Subcutaneous abdominal adipose tissue (tissue), 5 donors: ENCODE measurements around the gene TGM4.
A peak's percentile ranks its signal among the peaks of the same experiment; 100 is the strongest.

Experiments
- H3K27ac ChIP-seq: one replicate; pipeline ENCODE4 v1.7.0; 2013; ENCODE audit warnings: low read depth, mild to moderate bottlenecking, inconsistent platforms, low read length, moderate library complexity
- H3K27me3 ChIP-seq, 5 donors: one replicate each; pipeline ENCODE4 v1.7.0; 2013; ENCODE audit warnings: low read length in 5 of 5, inconsistent platforms in 1 of 5; ENCODE audit not compliant: control insufficient read depth in 5 of 5, insufficient read depth in 4 of 5
- H3K36me3 ChIP-seq, 5 donors: one replicate each; pipeline ENCODE4 v1.7.0; 2013; ENCODE audit warnings: low read length in 5 of 5; ENCODE audit not compliant: control insufficient read depth in 5 of 5, insufficient read depth in 5 of 5
- H3K4me1 ChIP-seq, 5 donors: one replicate each; pipeline ENCODE4 v1.7.0; 2013; ENCODE audit warnings: low read length in 5 of 5, mild to moderate bottlenecking in 3 of 5, moderate library complexity in 1 of 5; ENCODE audit not compliant: control insufficient read depth in 5 of 5, insufficient read depth in 5 of 5
- H3K4me3 ChIP-seq, 5 donors: one replicate each; pipeline ENCODE4 v1.7.0; 2013; ENCODE audit warnings: low read length in 5 of 5, low read depth in 1 of 5
- H3K9ac ChIP-seq, 5 donors: one replicate each; pipeline ENCODE4 v1.7.0; 2013; ENCODE audit warnings: low read length in 5 of 5, mild to moderate bottlenecking in 4 of 5, moderate library complexity in 3 of 5
- H3K9me3 ChIP-seq, 5 donors: one replicate each; pipeline ENCODE4 v1.7.0; 2013; ENCODE audit warnings: low read length in 5 of 5; ENCODE audit not compliant: control insufficient read depth in 5 of 5
- donor health status: healthy.
- donor health status: healthy.
- donor health status: healthy.
- donor health status: healthy.
- donor health status: healthy.

The TGM4 gene

GRCh38 chr3:44924457-44925084, 50.2 kb downstream of the TGM4 start:
- H3K4me1 ChIP-seq, result peaks cover 0 to 15% (median 8%) of the 10 kb centered on the region in 5 donors
- H3K36me3 ChIP-seq, result peaks cover 3 to 81% (median 64%) of the 10 kb centered on the region in 5 donors
- no peaks in the 10 kb centered on the region for H3K27me3 ChIP-seq
- no peak overlapping the region for H3K27ac ChIP-seq
- no peaks in the 10 kb centered on the region for H3K9me3 ChIP-seq
- no peak overlapping the region for H3K9ac ChIP-seq
- H3K4me3 ChIP-seq, result no peak overlapping the region

DNA sequence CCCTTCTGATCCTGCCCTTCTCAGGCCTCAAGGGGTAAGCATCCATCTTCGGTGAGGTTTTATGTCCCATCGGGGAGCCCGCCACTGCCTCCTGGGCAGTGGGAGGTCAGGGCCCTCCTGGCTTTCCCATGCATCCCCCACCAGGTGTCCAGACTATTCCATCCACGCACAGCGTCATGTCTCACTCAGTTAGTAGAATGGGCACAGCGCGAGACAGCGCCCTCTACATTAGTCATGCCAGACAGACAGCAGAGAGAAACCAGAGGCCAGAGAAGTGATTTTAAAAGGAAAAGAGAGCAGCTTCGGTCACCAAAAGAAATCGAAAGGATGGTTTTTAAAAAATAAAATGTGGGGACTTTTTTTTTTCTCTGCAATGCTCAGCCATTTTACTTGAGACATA, 51.8 kb downstream of the TGM4 start:
- Histone ChIP-seq H3K9me3 (no peaks in the 10 kb centered on the region), H3K4me1 (peaks cover 0 to 20% (median 19%) of the 10 kb centered on the region in 5 donors), H3K36me3 (peaks cover 3 to 85% (median 69%) of the 10 kb centered on the region in 5 donors), H3K4me3 (no peak overlapping the region), H3K27ac (no peak overlapping the region), H3K27me3 (no peaks in the 10 kb centered on the region), H3K9ac (no peak overlapping the region)

DNA sequence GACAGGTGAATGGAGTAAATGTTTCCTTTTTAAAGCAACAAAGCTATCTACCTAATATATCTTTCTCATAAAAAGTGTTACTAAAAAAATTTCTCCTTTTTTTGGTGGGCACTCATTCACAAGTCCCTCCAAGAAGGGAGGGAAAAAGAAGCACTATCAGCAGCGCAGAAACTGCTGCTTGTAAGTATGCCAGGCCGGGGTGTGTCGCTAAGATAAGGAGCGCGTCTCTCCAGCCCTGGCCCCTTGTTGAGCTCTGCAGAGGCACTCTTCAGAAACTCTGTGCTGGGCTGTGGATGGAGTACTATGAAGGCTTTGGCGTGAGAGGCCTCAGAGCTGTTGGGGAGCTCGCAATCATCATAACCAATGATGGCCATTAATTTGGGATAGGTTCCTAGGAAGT, 52.5 kb downstream of the TGM4 start:
- H3K27me3 ChIP-seq, result no peaks in the 10 kb centered on the region
- H3K4me3 ChIP-seq, result no peak overlapping the region
- peaks cover 0 to 21% (median 19%) of the 10 kb centered on the region in 5 donors for H3K4me1 ChIP-seq
- H3K9me3 ChIP-seq, result no peaks in the 10 kb centered on the region
- no peak overlapping the region for H3K9ac ChIP-seq
- H3K27ac ChIP-seq, result no peak overlapping the region
- peaks cover 0 to 85% (median 70%) of the 10 kb centered on the region in 5 donors for H3K36me3 ChIP-seq

GRCh38 chr3:44927371-44927770, 53.0 kb downstream of the TGM4 start:
- Histone ChIP-seq H3K9ac (no peak overlapping the region), H3K4me3 (no peak overlapping the region), H3K27me3 (no peaks in the 10 kb centered on the region), H3K27ac (no peak overlapping the region), H3K9me3 (no peaks in the 10 kb centered on the region), H3K36me3 (peaks cover 0 to 85% (median 68%) of the 10 kb centered on the region in 5 donors), H3K4me1 (peaks cover 0 to 21% (median 19%) of the 10 kb centered on the region in 5 donors)

DNA sequence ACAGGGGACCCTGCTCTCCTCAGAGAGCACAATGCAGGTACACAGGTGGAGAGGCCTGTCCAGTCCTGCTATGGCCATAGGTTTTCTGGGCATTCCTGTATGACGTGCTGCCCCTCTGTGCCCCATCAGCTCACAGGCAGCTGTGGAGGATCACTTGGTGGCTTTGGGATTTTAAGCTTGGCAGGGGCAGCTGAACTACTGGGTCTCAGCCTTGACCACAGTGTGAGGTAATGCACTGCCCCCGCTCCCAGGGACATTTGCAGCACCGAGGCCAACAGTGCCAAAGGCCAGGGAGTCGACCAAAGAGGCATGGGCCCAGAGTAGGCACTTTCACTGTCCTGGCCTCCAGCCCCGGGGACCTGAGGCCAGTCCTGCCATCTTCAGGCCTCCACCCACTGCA, 55.4 kb downstream of the TGM4 start:
- Histone ChIP-seq H3K9ac (peak overlapping the region in 1 of 5 donors; percentile 28), H3K27me3 (no peaks in the 10 kb centered on the region), H3K9me3 (no peaks in the 10 kb centered on the region), H3K36me3 (peaks cover 0 to 89% (median 80%) of the 10 kb centered on the region in 5 donors), H3K27ac (no peak overlapping the region), H3K4me3 (no peak overlapping the region), H3K4me1 (peaks cover 0 to 28% (median 21%) of the 10 kb centered on the region in 5 donors)

- H3K36me3 ChIP-seq, result peaks cover 0 to 80% (median 74%) of the 10 kb centered on the region in 5 donors
- no peaks in the 10 kb centered on the region for H3K9me3 ChIP-seq
- no peak overlapping the region for H3K9ac ChIP-seq
- H3K4me3 ChIP-seq, result no peak overlapping the region
- H3K27me3 ChIP-seq, result no peaks in the 10 kb centered on the region
- no peak overlapping the region for H3K27ac ChIP-seq
- H3K4me1 ChIP-seq, result peaks cover 0 to 28% (median 21%) of the 10 kb centered on the region in 5 donors
Observed at GRCh38 chr3:44930911-44931310, 56.5 kb downstream of the TGM4 start.

DNA sequence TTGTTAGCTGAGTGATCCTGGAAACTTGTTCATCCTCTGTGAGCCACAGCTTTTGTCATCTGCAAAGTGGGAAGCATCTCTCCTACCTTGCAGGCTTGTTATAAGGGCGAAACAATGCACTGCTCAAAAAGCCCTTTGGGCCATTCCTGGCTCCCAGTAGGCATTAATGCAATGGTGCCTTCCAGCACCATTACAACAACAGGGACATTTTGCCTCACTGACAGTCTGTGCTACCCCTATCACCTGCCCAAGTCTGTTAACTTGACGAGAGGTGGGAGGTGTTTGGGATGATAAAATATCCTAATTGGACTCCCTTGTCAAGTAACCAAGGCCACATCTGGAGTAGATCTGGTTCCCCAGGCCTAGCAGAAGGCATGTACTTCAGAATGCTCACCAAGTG, 57.4 kb downstream of the TGM4 start:
- H3K9me3 ChIP-seq, result no peaks in the 10 kb centered on the region
- peaks cover 0 to 28% (median 21%) of the 10 kb centered on the region in 5 donors for H3K4me1 ChIP-seq
- H3K36me3 ChIP-seq, result peaks cover 0 to 78% (median 67%) of the 10 kb centered on the region in 5 donors

GRCh38 chr3:44932271-44932670, 57.9 kb downstream of the TGM4 start:
- Histone ChIP-seq H3K4me1 (peaks cover 0 to 28% (median 21%) of the 10 kb centered on the region in 5 donors), H3K27me3 (no peaks in the 10 kb centered on the region), H3K4me3 (no peak overlapping the region), H3K27ac (no peak overlapping the region), H3K36me3 (peaks cover 0 to 74% (median 63%) of the 10 kb centered on the region in 5 donors), H3K9me3 (no peaks in the 10 kb centered on the region), H3K9ac (no peak overlapping the region)

More for the DNA sequence above, 57.4 kb downstream of the TGM4 start:
- H3K4me3 ChIP-seq, result no peak overlapping the region
- no peaks in the 10 kb centered on the region for H3K27me3 ChIP-seq
- H3K9ac ChIP-seq, result no peak overlapping the region
- no peak overlapping the region for H3K27ac ChIP-seq

DNA sequence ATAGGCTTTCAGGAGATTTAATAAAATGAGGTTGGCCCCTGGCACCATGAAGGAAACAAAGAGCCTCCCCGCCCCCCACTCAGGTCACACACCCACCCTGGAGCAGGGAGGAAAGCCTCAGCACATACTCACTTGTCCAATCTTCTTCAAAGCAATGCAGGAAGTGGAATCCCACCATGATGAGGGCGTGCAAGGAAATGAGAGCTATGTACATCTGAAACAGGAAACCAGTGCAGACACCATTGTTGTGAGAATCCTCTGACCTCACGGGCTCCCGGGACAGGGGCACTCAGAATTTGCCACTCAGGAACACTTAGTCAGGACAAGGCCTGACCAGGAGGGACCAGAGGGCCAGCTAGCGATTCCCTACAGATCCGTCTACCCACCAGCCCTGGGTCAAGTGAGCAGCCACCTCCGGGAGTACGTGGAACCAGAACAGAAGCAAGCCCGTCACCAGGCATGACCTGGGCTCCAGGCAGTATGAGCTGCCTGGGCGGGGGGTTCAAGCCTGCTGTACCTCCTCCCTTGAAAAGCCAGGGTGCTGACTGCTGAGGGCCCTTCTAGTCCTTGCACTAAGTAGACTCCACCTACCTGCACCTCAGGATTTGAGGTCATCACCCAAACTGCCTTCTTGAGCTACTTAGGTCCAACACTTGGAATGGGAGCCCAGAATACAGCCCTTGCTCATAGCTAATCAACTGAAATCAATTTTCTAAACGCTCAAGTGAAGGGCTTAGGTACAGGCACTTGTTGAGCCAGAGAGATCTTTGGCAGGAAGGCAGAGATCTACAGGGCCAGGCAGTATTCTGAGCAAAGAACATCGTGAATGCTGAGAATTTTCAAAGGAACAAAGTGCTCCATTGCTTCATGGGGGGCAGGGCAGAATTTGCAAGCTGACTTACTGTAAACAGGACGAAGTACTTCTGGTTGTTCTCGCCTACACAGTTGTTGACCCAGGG, 58.9 kb downstream of the TGM4 start:
- Histone ChIP-seq H3K9me3 (no peaks in the 10 kb centered on the region), H3K9ac (no peak overlapping the region), H3K27ac (no peak overlapping the region), H3K4me3 (no peak overlapping the region), H3K36me3 (peaks cover 0 to 73% (median 60%) of the 10 kb centered on the region in 5 donors), H3K4me1 (peaks cover 0 to 28% (median 21%) of the 10 kb centered on the region in 5 donors), H3K27me3 (no peaks in the 10 kb centered on the region)

DNA sequence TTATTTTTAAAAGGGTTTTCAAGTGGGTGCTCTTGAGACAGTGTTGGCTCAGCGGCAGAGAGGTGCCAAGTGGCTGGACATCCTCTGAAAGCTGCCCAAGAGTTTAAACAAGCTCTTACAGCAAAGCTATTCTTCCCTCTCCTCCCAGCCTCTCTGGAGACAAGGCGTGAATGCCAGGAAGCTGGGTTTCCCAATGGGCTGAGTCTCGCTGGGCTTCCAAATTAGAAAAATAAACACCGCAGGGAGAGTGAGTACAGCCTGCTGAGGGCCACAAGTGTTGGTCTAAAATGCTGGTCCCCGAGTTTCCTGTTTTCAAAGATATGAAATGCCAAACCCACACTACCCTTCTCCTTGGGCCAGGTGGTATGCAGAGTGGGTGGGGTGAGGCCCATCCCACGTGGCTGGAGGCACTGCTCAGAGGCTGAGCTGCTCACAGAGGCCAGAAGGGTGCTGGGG, 65.2 kb downstream of the TGM4 start:
- H3K36me3 ChIP-seq, result peaks cover 0 to 67% (median 48%) of the 10 kb centered on the region in 5 donors
- peaks cover 2 to 21% (median 16%) of the 10 kb centered on the region in 5 donors for H3K4me1 ChIP-seq

More for the DNA sequence above, 65.2 kb downstream of the TGM4 start:
- no peaks in the 10 kb centered on the region for H3K27me3 ChIP-seq
- H3K9ac ChIP-seq, result peak overlapping the region in 1 of 5 donors; percentile 17
- no peaks in the 10 kb centered on the region for H3K9me3 ChIP-seq
- no peak overlapping the region for H3K4me3 ChIP-seq
- H3K27ac ChIP-seq, result peak overlapping the region; percentile 43
